GM23338 (cell line): Measurements from ENCODE around the gene TSPEAR. TPM values are rescaled to one million over a fixed set of nuclear protein-coding genes. Genes with fewer than 3 reads are reported as not detected.

Experiments
- ATAC-seq: fragments of 200-7000 bp; cut with Tn5 transposase; 3 replicates; pipeline ENCODE4 v1.9.1; 2020
- DNase-seq: peaks from one replicate; pipeline ENCODE4 v3.0.0-alpha.2; 2015; ENCODE audit warnings: low spot score
- H2AFZ ChIP-seq: fragments of 200-600 bp; sonication (generic); 2 replicates; pipeline ENCODE4 v1.8.0; 2016; ENCODE audit warnings: antibody characterized with exemption, mild to moderate bottlenecking, moderate library complexity
- H3F3A ChIP-seq: fragments of 200-600 bp; sonication (generic); replicated peaks from 2 replicates; pipeline ENCODE4 v1.8.0; 2017; ENCODE audit warnings: antibody characterized with exemption, mixed run types, low read depth
- H3K27ac ChIP-seq: fragments of 200-600 bp; sonication (generic); 2 replicates; pipeline ENCODE4 v1.6.1; 2016; ENCODE audit warnings: low read depth
- H3K27me3 ChIP-seq: fragments of 200-600 bp; sonication (generic); 2 replicates; pipeline ENCODE4 v1.8.0; 2016; ENCODE audit warnings: mild to moderate bottlenecking, mixed run types, moderate library complexity; ENCODE audit not compliant: insufficient read depth
- H3K36me3 ChIP-seq: fragments of 200-600 bp; sonication (generic); 2 replicates; pipeline ENCODE4 v1.8.0; 2016; ENCODE audit warnings: mild to moderate bottlenecking; ENCODE audit not compliant: insufficient read depth
- H3K4me1 ChIP-seq: fragments of 200-600 bp; sonication (generic); 2 replicates; pipeline ENCODE4 v1.8.0; 2016; ENCODE audit warnings: mild to moderate bottlenecking, moderate library complexity; ENCODE audit not compliant: insufficient read depth
- H3K4me2 ChIP-seq: fragments of 200-600 bp; sonication (generic); 2 replicates; pipeline ENCODE4 v1.7.1; 2017; ENCODE audit warnings: mixed run types
- H3K4me3 ChIP-seq: fragments of 200-600 bp; sonication (generic); 2 replicates; pipeline ENCODE4 v1.6.1; 2016; ENCODE audit warnings: mixed run types
- H3K79me2 ChIP-seq: fragments of 200-600 bp; sonication (generic); replicated peaks from 2 replicates; pipeline ENCODE4 v1.8.0; 2017; ENCODE audit warnings: mild to moderate bottlenecking; ENCODE audit not compliant: insufficient read depth
- H3K9me2 ChIP-seq: fragments of 200-600 bp; sonication (generic); 2 replicates; pipeline ENCODE4 v1.8.0; 2017; ENCODE audit not compliant: insufficient read depth
- H4K20me1 ChIP-seq: fragments of 200-600 bp; sonication (generic); replicated peaks from 2 replicates; pipeline ENCODE4 v1.8.0; 2017; ENCODE audit warnings: mild to moderate bottlenecking; ENCODE audit not compliant: insufficient read depth
- H3K27ac Mint-ChIP-seq: 2 replicates; pipeline ENCODE4 v1.8.0; 2020; ENCODE audit warnings: inconsistent platforms, mild to moderate bottlenecking, moderate library complexity, mixed read lengths
- H3K27me3 Mint-ChIP-seq: 3 replicates; pipeline ENCODE4 v1.8.0; 2022; ENCODE audit warnings: low read depth, mild to moderate bottlenecking, moderate library complexity, mixed read lengths, inconsistent platforms; ENCODE audit not compliant: insufficient read depth, poor library complexity
- H3K36me3 Mint-ChIP-seq: 3 replicates; pipeline ENCODE4 v1.8.0; 2021; ENCODE audit warnings: low read depth, mild to moderate bottlenecking, inconsistent platforms, moderate library complexity, mixed read lengths
- H3K4me1 Mint-ChIP-seq: 3 replicates; pipeline ENCODE4 v1.8.0; 2020; ENCODE audit warnings: mild to moderate bottlenecking, inconsistent platforms, mixed read lengths
- H3K4me3 Mint-ChIP-seq: 3 replicates; pipeline ENCODE4 v1.8.0; 2021; ENCODE audit warnings: moderate library complexity, mild to moderate bottlenecking, inconsistent platforms, mixed read lengths
- H3K9me3 Mint-ChIP-seq: 3 replicates; pipeline ENCODE4 v1.8.0; 2020; ENCODE audit warnings: moderate library complexity, mild to moderate bottlenecking, inconsistent platforms, mixed read lengths
- CREB1 ChIP-seq: fragments of 250-450 bp; sonication (Bioruptor Pico); IDR thresholded peaks from 2 replicates; pipeline ENCODE4 v1.5.0; 2020; ENCODE audit warnings: low read depth, mild to moderate bottlenecking, moderate library complexity
- CTCF ChIP-seq, 2 experiments: fragments of 200-600 bp in 1 of 2; sonication (generic) in 1 of 2; conservative IDR thresholded peaks; 2 replicates each; pipeline versions ENCODE4 v1.5.1 to v1.6.1; 2016 to 2017; ENCODE audit warnings: antibody characterized with exemption in 2 of 2, low read depth in 2 of 2, mild to moderate bottlenecking in 2 of 2, moderate library complexity in 1 of 2
- ETS1 ChIP-seq: IDR thresholded peaks from 2 replicates; pipeline ENCODE4 v1.6.1; 2016; ENCODE audit warnings: antibody characterized with exemption
- EZH2 ChIP-seq: fragments of 200-600 bp; sonication (generic); IDR thresholded peaks from one replicate; pipeline ENCODE4 v1.8.0; 2017; ENCODE audit warnings: antibody characterized with exemption, mild to moderate bottlenecking, low read depth; ENCODE audit not compliant: unreplicated experiment
- EZH2phosphoT487 ChIP-seq: fragments of 200-600 bp; sonication (generic); IDR thresholded peaks from one replicate; pipeline ENCODE4 v1.8.1; 2018; ENCODE audit warnings: antibody characterized with exemption; ENCODE audit not compliant: unreplicated experiment
- JUNB ChIP-seq: IDR thresholded peaks from one replicate; pipeline ENCODE4 v1.6.1; 2016; ENCODE audit warnings: antibody characterized with exemption; ENCODE audit not compliant: unreplicated experiment
- NANOG ChIP-seq: IDR thresholded peaks from 2 replicates; pipeline ENCODE4 v1.6.1; 2016; ENCODE audit warnings: antibody characterized with exemption, borderline replicate concordance
- POLR2AphosphoS5 ChIP-seq: IDR thresholded peaks from 2 replicates; pipeline ENCODE4 v1.6.1; 2016; ENCODE audit warnings: antibody characterized with exemption, low read depth
- REST ChIP-seq: IDR thresholded peaks from one replicate; pipeline ENCODE4 v1.6.1; 2018; ENCODE audit warnings: antibody characterized with exemption; ENCODE audit not compliant: unreplicated experiment
- STAT1 ChIP-seq: IDR thresholded peaks from one replicate; pipeline ENCODE4 v1.6.1; 2016; ENCODE audit warnings: antibody characterized with exemption; ENCODE audit not compliant: unreplicated experiment
- ZNF114 ChIP-seq: fragments of 250-450 bp; sonication (Bioruptor Pico); IDR thresholded peaks from 2 replicates; pipeline ENCODE4 v1.5.0; 2020; ENCODE audit warnings: mild to moderate bottlenecking, moderate library complexity
- ZNF331 ChIP-seq: fragments of 250-450 bp; sonication (Bioruptor Pico); IDR thresholded peaks from 2 replicates; pipeline ENCODE4 v1.5.0; 2020; ENCODE audit warnings: low read depth, mild to moderate bottlenecking, moderate library complexity
- ZNF462 ChIP-seq: fragments of 250-450 bp; sonication (Bioruptor Pico); IDR thresholded peaks from 2 replicates; pipeline ENCODE4 v1.5.0; 2020; ENCODE audit warnings: mild to moderate bottlenecking, moderate library complexity
- polyA plus RNA-seq: library from polyadenylated mRNA; unstranded; fragments of >200 nt; fragmentation: Nextera tagmentation; extraction: Ambion mirVana; gene quantifications from 2 replicates; pipeline ENCODE4 v1.2.1, GENCODE V29; 2016
- total RNA-seq: library from RNA; depleted of rRNA; stranded (reverse); fragments of >200 nt; shearing (Covaris generic); gene quantifications from 2 replicates; pipeline ENCODE4 v1.2.3, GENCODE V29; 2014

The TSPEAR gene
- total and polyA plus RNA-seq, 2 experiments from 2014 or later: 0.35 to 0.92 TPM

- no peak overlapping the region; the same call in 2 of the 3 replicates for H3K4me3 Mint-ChIP-seq
- H3K27ac Mint-ChIP-seq: no peak overlapping the region
- Histone ChIP-seq H3K4me1 (no peaks in the 10 kb centered on the region), H2AFZ (no peak overlapping the region), H3K9me2 (no peaks in the 10 kb centered on the region), H3K27ac (no peak overlapping the region), H3K36me3 (no peaks in the 10 kb centered on the region), H3K4me3 (no peak overlapping the region), H3K4me2 (no peak overlapping the region), H3K79me2 (no peaks in the 10 kb centered on the region), H3K27me3 (no peaks in the 10 kb centered on the region), H4K20me1 (no peaks in the 10 kb centered on the region), H3F3A (no peaks in the 10 kb centered on the region)
- peaks cover 2% of the 10 kb centered on the region for H3K27me3 Mint-ChIP-seq
- TF ChIP-seq ZNF331 (CRISPR knock-in tag): no peak
- no peak for TF ChIP-seq EZH2
- TF ChIP-seq ZNF462: no peak
- no peak for TF ChIP-seq STAT1
- TF ChIP-seq EZH2phosphoT487: no peak
- no peak for TF ChIP-seq ZNF114 (CRISPR knock-in tag)
- TF ChIP-seq JUNB: no peak
- no peak for TF ChIP-seq REST
- TF ChIP-seq ETS1: no peak
- no peak for TF ChIP-seq POLR2AphosphoS5
- TF ChIP-seq CTCF (conservative IDR thresholded peaks at IDR 0.05; ENCODE audit: low read depth in 2 of 2): no peak
- TF ChIP-seq CREB1: no peak
- no peak for TF ChIP-seq NANOG
- H3K36me3 Mint-ChIP-seq: no peaks in the 10 kb centered on the region; the same call in 2 of the 3 replicates
- peaks cover 4% of the 10 kb centered on the region; the same call in 2 of the 3 replicates for H3K9me3 Mint-ChIP-seq
- DNase-seq: no peak
- ATAC-seq: no peak
- no peaks in the 10 kb centered on the region; the same call in 2 of the 3 replicates for H3K4me1 Mint-ChIP-seq
These were observed 172.3 kb downstream of the TSPEAR start for GRCh38 chr21:44539046-44539445.
